Stimulated activated naive B cell treated with anti-CD40 and anti-IgM and Interleukin-4, amounts not matched to agents 10 μg/mL and 1 μg/mL and 100 μg/mL, for 72 hours (primary cell): ENCODE results near the gene CCDC127.
"Not testable (repeated sequence)": the region's sequence is repeated elsewhere in the genome, so short reads cannot be mapped to it uniquely, and the experiment has no call there.

Experiments
- ATAC-seq, 2 donors: fragments of 150-1000 bp; cut with Tn5 transposase; replicated peaks; 2 replicates each; pipeline ENCODE4 v1.10.0; 2021; ENCODE audit warnings: moderate library complexity in 1 of 2
- DNase-seq: peaks from one replicate; pipeline ENCODE4 v3.0.0; 2021
- H3K27ac Mint-ChIP-seq: one replicate; pipeline ENCODE4 v1.8.0; 2022; ENCODE audit warnings: mild to moderate bottlenecking, mixed read lengths
- H3K27me3 Mint-ChIP-seq, 2 donors: one replicate each; pipeline ENCODE4 v1.8.0; 2022; ENCODE audit warnings: mixed read lengths in 2 of 2
- H3K36me3 Mint-ChIP-seq, 2 donors: one replicate each; pipeline ENCODE4 v1.8.0; 2022; ENCODE audit warnings: mixed read lengths in 2 of 2, mild to moderate bottlenecking in 1 of 2
- H3K4me1 Mint-ChIP-seq, 2 donors: one replicate each; pipeline ENCODE4 v1.8.0; 2022; ENCODE audit warnings: mixed read lengths in 2 of 2, mild to moderate bottlenecking in 1 of 2
- H3K4me3 Mint-ChIP-seq, 2 donors: one replicate each; pipeline ENCODE4 v1.8.0; 2022; ENCODE audit warnings: mild to moderate bottlenecking in 2 of 2, mixed read lengths in 2 of 2, moderate library complexity in 1 of 2
- H3K9me3 Mint-ChIP-seq, 2 donors: one replicate each; pipeline ENCODE4 v1.8.0; 2022; ENCODE audit warnings: mixed read lengths in 2 of 2, mild to moderate bottlenecking in 1 of 2

Gene CCDC127

DNA sequence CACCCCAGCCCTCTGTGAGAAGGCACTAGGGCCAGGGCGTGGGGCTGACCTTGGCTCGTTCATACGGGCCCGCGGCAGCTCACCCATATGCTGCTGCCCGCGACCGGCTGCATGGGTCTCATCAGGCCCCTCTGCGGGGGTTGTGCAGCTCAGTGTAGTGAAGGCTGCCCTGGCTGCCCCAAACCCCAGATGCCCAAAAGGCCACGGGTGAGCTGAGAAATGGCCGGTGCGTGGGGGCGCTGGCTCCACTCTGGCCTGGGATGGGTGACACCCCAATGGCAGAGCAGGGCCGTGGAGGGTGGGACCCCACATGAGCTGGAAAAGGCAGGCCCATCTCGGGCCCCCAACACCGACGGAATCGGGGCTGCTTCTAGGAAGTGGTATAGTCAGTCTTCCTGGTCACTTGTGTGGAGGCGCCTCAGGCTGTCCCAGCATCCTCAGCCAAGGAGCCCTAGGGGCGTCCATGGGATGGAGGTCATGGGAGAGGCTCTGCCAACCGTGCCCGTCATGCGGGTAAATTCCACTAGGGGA lies 46.1 kb downstream of the CCDC127 start:
- H3K4me1 Mint-ChIP-seq, result peaks cover 0 to 2% of the 10 kb centered on the region in 2 donors
- peaks cover 0 to 13% of the 10 kb centered on the region in 2 donors for H3K27me3 Mint-ChIP-seq
- H3K9me3 Mint-ChIP-seq, result no peaks in the 10 kb centered on the region
- H3K4me3 Mint-ChIP-seq, result no peak overlapping the region
- no peaks in the 10 kb centered on the region for H3K36me3 Mint-ChIP-seq
- ATAC-seq (no peak), DNase-seq (no peak)
- no peak overlapping the region for H3K27ac Mint-ChIP-seq

GRCh38 chr5:170971-171800 lies 46.8 kb downstream of the CCDC127 start:
- Mint-ChIP-seq H3K27ac (no peak overlapping the region), H3K4me1 (peaks cover 0 to 2% of the 10 kb centered on the region in 2 donors), H3K9me3 (peaks cover 0 to 2% of the 10 kb centered on the region in 2 donors), H3K36me3 (no peaks in the 10 kb centered on the region), H3K4me3 (no peak overlapping the region), H3K27me3 (peaks cover 0 to 13% of the 10 kb centered on the region in 2 donors)
- ATAC-seq, result no peak
- DNase-seq, result no peak

DNA sequence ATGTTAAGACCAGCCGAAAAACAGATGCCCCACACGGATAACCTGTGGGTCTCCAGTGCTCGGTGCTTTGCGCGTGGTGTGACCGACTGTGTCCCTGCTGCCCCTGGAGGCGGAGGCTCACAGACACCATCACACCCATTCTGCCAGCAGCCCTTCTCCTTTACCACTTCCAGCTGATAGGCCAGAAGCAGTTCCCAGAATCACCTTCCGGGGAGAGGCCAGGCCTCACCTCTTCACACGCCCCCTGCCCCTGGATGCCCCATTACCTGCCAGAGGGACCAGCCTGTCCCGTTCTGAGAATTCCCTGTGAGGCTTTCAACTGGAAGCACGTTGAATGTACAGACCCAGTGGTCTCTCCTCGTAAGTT lies 48.2 kb downstream of the CCDC127 start:
- Mint-ChIP-seq H3K27me3 (peaks cover 0 to 9% of the 10 kb centered on the region in 2 donors), H3K36me3 (no peaks in the 10 kb centered on the region), H3K4me3 (no peak overlapping the region), H3K4me1 (no peaks in the 10 kb centered on the region), H3K27ac (no peak overlapping the region), H3K9me3 (peaks cover 0 to 2% of the 10 kb centered on the region in 2 donors)
- DNase-seq, result no peak
- ATAC-seq, result no peak

DNA sequence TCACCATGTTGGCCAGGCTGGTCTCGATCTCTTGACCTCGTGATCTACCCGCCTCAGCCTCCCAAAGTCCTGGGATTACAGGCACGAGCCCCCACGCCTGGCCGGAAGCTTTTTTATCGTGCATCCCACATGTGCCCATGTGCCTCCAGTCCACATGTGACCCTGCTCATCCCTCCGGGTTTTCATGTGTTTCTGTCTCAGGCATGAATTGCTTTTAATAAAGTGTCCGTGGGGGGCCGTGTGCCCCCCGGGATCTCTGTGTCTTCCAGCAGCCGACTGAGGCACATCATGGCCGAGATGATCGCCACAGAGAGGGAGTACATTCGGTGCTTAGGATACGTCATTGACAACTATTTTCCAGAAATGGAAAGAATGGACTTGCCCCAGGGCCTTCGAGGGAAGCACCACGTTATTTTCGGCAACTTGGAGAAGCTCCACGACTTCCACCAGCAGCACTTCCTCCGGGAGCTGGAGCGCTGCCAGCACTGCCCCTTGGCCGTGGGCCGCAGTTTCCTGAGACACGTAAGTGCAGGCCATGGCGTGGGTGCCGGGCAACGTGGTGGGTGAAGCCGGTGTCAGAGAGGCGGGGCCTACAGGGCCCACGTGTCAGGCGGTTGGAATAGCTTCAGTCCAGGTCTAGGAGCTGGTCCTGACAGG lies 48.8 kb downstream of the CCDC127 start:
- ATAC-seq (no peak), DNase-seq (no peak)
- Mint-ChIP-seq H3K4me3 (no peak overlapping the region), H3K36me3 (no peaks in the 10 kb centered on the region), H3K27ac (no peak overlapping the region), H3K4me1 (no peaks in the 10 kb centered on the region), H3K9me3 (peaks cover 0 to 4% of the 10 kb centered on the region in 2 donors), H3K27me3 (peaks cover 0 to 9% of the 10 kb centered on the region in 2 donors)

- Mint-ChIP-seq H3K9me3 (peaks cover 0 to 4% of the 10 kb centered on the region in 2 donors), H3K4me1 (no peaks in the 10 kb centered on the region), H3K4me3 (no peak overlapping the region), H3K36me3 (no peaks in the 10 kb centered on the region), H3K27me3 (peaks cover 0 to 4% of the 10 kb centered on the region in 2 donors), H3K27ac (no peak overlapping the region)
- ATAC-seq, result no peak
- no peak for DNase-seq
Observed at GRCh38 chr5:167982-168660, 49.8 kb downstream of the CCDC127 start.

GRCh38 chr5:167511-167910 lies 50.4 kb downstream of the CCDC127 start:
- H3K36me3 Mint-ChIP-seq, result no peaks in the 10 kb centered on the region
- no peak overlapping the region for H3K4me3 Mint-ChIP-seq
- no peak overlapping the region for H3K27ac Mint-ChIP-seq

GRCh38 chr5:166441-167372 lies 51.2 kb downstream of the CCDC127 start:
- ATAC-seq, result no peak
- Mint-ChIP-seq H3K27me3 (no peaks in the 10 kb centered on the region), H3K36me3 (no peaks in the 10 kb centered on the region), H3K27ac (no peak overlapping the region), H3K9me3 (peaks cover 0 to 4% of the 10 kb centered on the region in 2 donors), H3K4me1 (no peaks in the 10 kb centered on the region), H3K4me3 (no peak overlapping the region)
- no peak for DNase-seq

More at GRCh38 chr5:167511-167910, 50.4 kb downstream of the CCDC127 start:
- ATAC-seq (no peak), DNase-seq (no peak)
- no peaks in the 10 kb centered on the region for H3K27me3 Mint-ChIP-seq
- no peaks in the 10 kb centered on the region for H3K4me1 Mint-ChIP-seq
- H3K9me3 Mint-ChIP-seq, result peaks cover 0 to 4% of the 10 kb centered on the region in 2 donors

DNA sequence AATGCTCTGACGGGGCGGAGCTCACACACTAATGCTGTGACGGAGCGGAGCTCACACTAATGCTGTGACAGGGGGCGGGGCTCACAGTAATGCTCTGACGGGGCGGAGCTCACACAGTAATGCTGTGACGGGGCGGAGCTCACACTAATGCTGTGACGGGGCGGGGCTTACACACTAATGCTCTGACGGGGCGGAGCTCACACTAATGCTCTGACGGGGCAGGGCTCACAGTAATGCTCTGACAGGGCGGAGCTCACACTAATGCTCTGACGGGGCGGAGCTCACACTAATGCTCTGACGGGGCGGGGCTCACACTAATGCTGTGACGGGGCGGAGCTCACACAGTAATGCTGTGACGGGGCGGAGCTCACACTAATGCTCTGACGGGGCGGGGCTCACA lies 53.2 kb downstream of the CCDC127 start:
- H3K27ac Mint-ChIP-seq, DNase-seq, H3K4me1 Mint-ChIP-seq, H3K4me3 Mint-ChIP-seq, H3K9me3 Mint-ChIP-seq, H3K36me3 Mint-ChIP-seq, ATAC-seq: not testable (repeated sequence)
- H3K27me3 Mint-ChIP-seq, result peaks cover 0 to 11% of the 10 kb centered on the region in 2 donors

- no peak overlapping the region for H3K4me3 Mint-ChIP-seq
- H3K4me1 Mint-ChIP-seq, result no peaks in the 10 kb centered on the region
- H3K36me3 Mint-ChIP-seq, result no peaks in the 10 kb centered on the region
- peaks cover 5 to 16% of the 10 kb centered on the region in 2 donors for H3K27me3 Mint-ChIP-seq
- ATAC-seq (no peak), DNase-seq (no peak)
- peaks cover 0 to 4% of the 10 kb centered on the region in 2 donors for H3K9me3 Mint-ChIP-seq
- H3K27ac Mint-ChIP-seq, result no peak overlapping the region
Observed at GRCh38 chr5:164244-164643, 53.7 kb downstream of the CCDC127 start.

- no peak overlapping the region for H3K4me3 Mint-ChIP-seq
- peaks cover 9 to 18% of the 10 kb centered on the region in 2 donors for H3K27me3 Mint-ChIP-seq
- H3K9me3 Mint-ChIP-seq, result peaks cover 0 to 4% of the 10 kb centered on the region in 2 donors
- H3K27ac Mint-ChIP-seq, result no peak overlapping the region
- no peaks in the 10 kb centered on the region for H3K36me3 Mint-ChIP-seq
- ATAC-seq (no peak), DNase-seq (no peak)
- no peaks in the 10 kb centered on the region for H3K4me1 Mint-ChIP-seq
Observed at GRCh38 chr5:163841-164240, 54.1 kb downstream of the CCDC127 start.

DNA sequence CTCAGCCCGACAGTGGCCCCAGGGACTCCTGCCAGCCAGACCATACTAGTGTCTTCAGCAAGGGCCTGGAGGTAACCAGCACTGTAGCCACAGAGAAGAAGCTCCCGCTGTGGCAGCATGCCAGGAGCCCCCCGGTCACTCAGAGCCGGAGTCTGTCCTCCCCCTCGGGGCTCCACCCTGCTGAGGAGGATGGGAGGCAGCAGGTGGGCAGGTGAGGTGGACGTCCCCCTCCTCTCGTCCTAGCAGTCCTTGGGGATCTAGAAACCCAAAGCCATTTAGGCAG lies 54.7 kb downstream of the CCDC127 start:
- DNase-seq, result no peak
- Mint-ChIP-seq H3K36me3 (no peaks in the 10 kb centered on the region), H3K4me3 (no peak overlapping the region), H3K27me3 (peaks cover 12 to 23% of the 10 kb centered on the region in 2 donors), H3K4me1 (no peaks in the 10 kb centered on the region), H3K27ac (no peak overlapping the region), H3K9me3 (peaks cover 0 to 4% of the 10 kb centered on the region in 2 donors)
- no peak for ATAC-seq

DNA sequence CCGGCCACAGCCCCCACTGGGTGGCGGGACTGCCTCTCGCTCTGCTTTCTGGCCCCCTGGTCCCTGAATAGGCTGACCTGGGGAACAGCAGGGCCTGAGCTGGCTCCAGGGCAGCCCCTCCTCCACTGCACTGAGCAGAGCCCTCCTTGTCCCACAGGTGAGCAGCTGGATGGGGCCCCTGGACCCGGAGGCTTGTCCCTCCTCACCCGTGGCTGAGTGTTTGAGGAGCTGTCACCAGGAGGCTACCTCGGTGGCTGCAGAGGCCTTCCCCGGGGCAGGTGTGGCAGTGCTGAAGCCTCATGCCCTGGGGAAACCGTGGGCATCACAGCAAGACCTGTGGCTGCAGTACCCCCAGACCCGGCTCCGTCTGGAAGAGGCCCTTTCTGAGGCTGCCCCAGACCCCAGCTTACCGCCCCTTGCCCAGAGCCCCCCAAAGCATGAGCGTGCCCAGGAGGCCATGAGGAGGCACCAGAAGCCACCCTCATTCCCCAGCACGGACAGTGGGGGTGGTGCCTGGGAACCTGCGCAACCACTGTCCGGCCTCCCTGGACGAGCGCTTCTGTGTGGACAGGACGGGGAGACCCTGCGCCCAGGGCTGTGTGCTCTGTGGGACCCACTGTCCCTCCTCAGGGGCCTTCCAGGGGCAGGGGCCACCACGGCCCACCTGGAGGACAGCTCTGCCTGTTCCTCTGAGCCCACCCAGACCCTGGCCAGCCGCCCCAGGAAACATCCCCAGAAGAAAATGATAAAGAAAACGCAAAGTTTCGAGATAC lies 55.2 kb downstream of the CCDC127 start:
- no peak overlapping the region for H3K27ac Mint-ChIP-seq
- H3K9me3 Mint-ChIP-seq, result peaks cover 0 to 4% of the 10 kb centered on the region in 2 donors
- peaks cover 12 to 23% of the 10 kb centered on the region in 2 donors for H3K27me3 Mint-ChIP-seq
- DNase-seq (no peak), ATAC-seq (no peak)
- H3K4me1 Mint-ChIP-seq, result no peaks in the 10 kb centered on the region
- no peak overlapping the region for H3K4me3 Mint-ChIP-seq
- H3K36me3 Mint-ChIP-seq, result no peaks in the 10 kb centered on the region

- ATAC-seq, result no peak
- Mint-ChIP-seq H3K9me3 (peaks cover 0 to 4% of the 10 kb centered on the region in 2 donors), H3K27ac (no peak overlapping the region), H3K4me3 (no peak overlapping the region), H3K36me3 (no peaks in the 10 kb centered on the region), H3K4me1 (no peaks in the 10 kb centered on the region), H3K27me3 (peaks cover 12 to 25% of the 10 kb centered on the region in 2 donors)
- DNase-seq, result no peak
Observed at GRCh38 chr5:162190-162564, 55.8 kb downstream of the CCDC127 start.
